OCI-LY7 (cell line): ENCODE data around the gene NBEA. TPM values are rescaled to one million over a fixed set of nuclear protein-coding genes. Genes with fewer than 3 reads are reported as not detected.

Experiments used
- BruUV-seq: library from RNA; stranded (reverse); fragments of 400-500 nt; replicated peaks from 2 replicates; lab custom pipeline; 2021; lab: Mats Ljungman, UMichigan
- CTCF ChIA-PET: fragments of 300-600 bp; sonication (Branson Sonifier 250); formaldehyde crosslinking; loops from one replicate; lab custom pipeline; 2022; ENCODE audit warnings: antibody characterized with exemption; ENCODE audit not compliant: unreplicated experiment; lab: Charles Lee
- POLR2A ChIA-PET: fragments of 300-600 bp; sonication (Branson Sonifier 250); formaldehyde crosslinking; loops from one replicate; lab custom pipeline; 2022; ENCODE audit warnings: antibody characterized with exemption; lab: Charles Lee
- DNase-seq: peaks from one replicate; pipeline ENCODE4 v3.0.0-alpha.2; 2015; ENCODE audit warnings: low spot score
- H2AFZ ChIP-seq: fragments of 200-600 bp; sonication (generic), shearing (Covaris generic); 2 replicates; pipeline ENCODE4 v1.6.1; 2014; ENCODE audit warnings: mild to moderate bottlenecking, antibody characterized with exemption, low read length, moderate library complexity
- H3K27ac ChIP-seq: fragments of 200-600 bp; sonication (generic); 2 replicates; pipeline ENCODE4 v1.5.1; 2014; ENCODE audit warnings: mixed run types, low read depth, mild to moderate bottlenecking, moderate library complexity, low read length, inconsistent platforms; ENCODE audit not compliant: poor library complexity, severe bottlenecking
- H3K36me3 ChIP-seq: fragments of 200-600 bp; sonication (generic); 2 replicates; pipeline ENCODE4 v1.6.1; 2014; ENCODE audit warnings: mild to moderate bottlenecking, antibody characterized with exemption, low read length, moderate library complexity, mixed read lengths; ENCODE audit not compliant: insufficient read depth
- H3K4me1 ChIP-seq: fragments of 200-600 bp; sonication (generic); 2 replicates; pipeline ENCODE4 v1.5.1; 2014; ENCODE audit warnings: mild to moderate bottlenecking, low read length; ENCODE audit not compliant: insufficient read depth, poor library complexity, severe bottlenecking
- H3K4me2 ChIP-seq: fragments of 200-600 bp; sonication (generic); 2 replicates; pipeline ENCODE4 v1.6.1; 2014; ENCODE audit warnings: mild to moderate bottlenecking, low read length
- H3K4me3 ChIP-seq: fragments of 200-600 bp; sonication (generic); 2 replicates; pipeline ENCODE4 v1.5.1; 2014; ENCODE audit warnings: mild to moderate bottlenecking, low read depth, low read length; ENCODE audit not compliant: poor library complexity, severe bottlenecking
- H3K79me2 ChIP-seq: fragments of 200-600 bp; sonication (generic); 2 replicates; pipeline ENCODE4 v1.6.1; 2016; ENCODE audit warnings: low read depth, mild to moderate bottlenecking, low read length, moderate library complexity, mixed read lengths; ENCODE audit not compliant: insufficient read depth
- H3K9me2 ChIP-seq: fragments of 200-600 bp; sonication (generic); 2 replicates; pipeline ENCODE4 v1.6.1; 2016; ENCODE audit warnings: mild to moderate bottlenecking, low read length, mixed read lengths; ENCODE audit not compliant: insufficient read depth
- H3K9me3 ChIP-seq: fragments of 200-600 bp; sonication (generic); 2 replicates; pipeline ENCODE4 v1.6.1; 2014; ENCODE audit warnings: mild to moderate bottlenecking, mixed run types, low read length, mixed read lengths
- H4K20me1 ChIP-seq: fragments of 200-600 bp; sonication (generic); 2 replicates; pipeline ENCODE4 v1.6.1; 2014; ENCODE audit warnings: mild to moderate bottlenecking, antibody characterized with exemption, low read length, moderate library complexity, mixed read lengths; ENCODE audit not compliant: insufficient read depth
- EZH2phosphoT487 ChIP-seq: fragments of 200-600 bp; sonication (generic); IDR thresholded peaks from 2 replicates; pipeline ENCODE4 v1.6.1; 2018; ENCODE audit warnings: low read depth, borderline replicate concordance, mild to moderate bottlenecking, mixed run types, antibody characterized with exemption, low read length, moderate library complexity, mixed read lengths
- intact Hi-C: fragments of 100-400 bp; cut with micrococcal nuclease; formaldehyde crosslinking; loops from one replicate; pipeline ENCODE4 v1.10.0; 2022; ENCODE audit not compliant: unreplicated experiment
- total RNA-seq, 2 experiments: library from RNA; depleted of rRNA in 1 of 2; stranded (reverse); fragments of >200 nt in 1 of 2; shearing (Covaris generic) in 1 of 2; gene quantifications; 2 replicates each; pipeline ENCODE4 v1.2.3, GENCODE V29; 2014 to 2022
- TF ChIP-seq, protein P1 (sequence below): fragments of 200-600 bp; sonication (generic); conservative IDR thresholded peaks from 2 replicates; pipeline ENCODE4 v1.5.1; 2014; ENCODE audit warnings: mild to moderate bottlenecking, antibody characterized with exemption, low read length, moderate library complexity, mixed read lengths

The NBEA gene
- total RNA-seq, 2 experiments from 2014 or later, result 3.6 to 11.0 TPM

DNA sequence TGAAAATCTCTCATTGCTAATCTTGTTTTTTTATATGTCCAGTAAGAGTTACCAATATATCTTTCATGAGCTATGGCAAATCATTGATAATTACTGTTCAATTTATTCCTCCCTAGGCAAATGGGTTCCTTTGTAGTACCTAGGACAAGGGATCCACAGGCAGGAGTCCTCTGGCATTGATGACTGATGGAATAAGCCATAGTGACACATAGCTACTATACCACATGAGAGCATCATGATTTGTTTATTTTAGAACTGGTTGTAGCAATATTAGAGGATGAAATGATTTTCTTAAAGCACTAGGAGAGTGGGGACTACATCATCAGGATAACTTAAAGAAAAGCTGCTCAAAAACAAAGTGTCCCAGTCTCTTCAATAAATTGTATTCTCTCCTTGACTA lies 556.2 kb downstream of the NBEA start:
- ChIA-PET POLR2A (interaction anchor here (0.7 kb wide), 1 partner anchor 12 kb away, joined by 3 read pairs; no protein-coding TSS in a partner anchor), CTCF (no interaction called here)
- TF ChIP-seq, protein P1, sequence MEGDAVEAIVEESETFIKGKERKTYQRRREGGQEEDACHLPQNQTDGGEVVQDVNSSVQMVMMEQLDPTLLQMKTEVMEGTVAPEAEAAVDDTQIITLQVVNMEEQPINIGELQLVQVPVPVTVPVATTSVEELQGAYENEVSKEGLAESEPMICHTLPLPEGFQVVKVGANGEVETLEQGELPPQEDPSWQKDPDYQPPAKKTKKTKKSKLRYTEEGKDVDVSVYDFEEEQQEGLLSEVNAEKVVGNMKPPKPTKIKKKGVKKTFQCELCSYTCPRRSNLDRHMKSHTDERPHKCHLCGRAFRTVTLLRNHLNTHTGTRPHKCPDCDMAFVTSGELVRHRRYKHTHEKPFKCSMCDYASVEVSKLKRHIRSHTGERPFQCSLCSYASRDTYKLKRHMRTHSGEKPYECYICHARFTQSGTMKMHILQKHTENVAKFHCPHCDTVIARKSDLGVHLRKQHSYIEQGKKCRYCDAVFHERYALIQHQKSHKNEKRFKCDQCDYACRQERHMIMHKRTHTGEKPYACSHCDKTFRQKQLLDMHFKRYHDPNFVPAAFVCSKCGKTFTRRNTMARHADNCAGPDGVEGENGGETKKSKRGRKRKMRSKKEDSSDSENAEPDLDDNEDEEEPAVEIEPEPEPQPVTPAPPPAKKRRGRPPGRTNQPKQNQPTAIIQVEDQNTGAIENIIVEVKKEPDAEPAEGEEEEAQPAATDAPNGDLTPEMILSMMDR, result no peak
- no peak for TF ChIP-seq EZH2phosphoT487
- H3K4me1 ChIP-seq, result no peaks in the 10 kb centered on the region
- no peak overlapping the region for H3K4me2 ChIP-seq
- BruUV-seq, result no TSS peak
- H4K20me1 ChIP-seq, result no peaks in the 10 kb centered on the region
- intact Hi-C loops, result no loop called here
- no peak overlapping the region for H3K4me3 ChIP-seq
- no peaks in the 10 kb centered on the region for H3K9me2 ChIP-seq
- H3K9me3 ChIP-seq, result no peaks in the 10 kb centered on the region
- no peak for DNase-seq
- H3K79me2 ChIP-seq, result no peaks in the 10 kb centered on the region
- H2AFZ ChIP-seq, result no peak overlapping the region
- H3K27ac ChIP-seq, result no peak overlapping the region
- H3K36me3 ChIP-seq, result no peaks in the 10 kb centered on the region

DNA sequence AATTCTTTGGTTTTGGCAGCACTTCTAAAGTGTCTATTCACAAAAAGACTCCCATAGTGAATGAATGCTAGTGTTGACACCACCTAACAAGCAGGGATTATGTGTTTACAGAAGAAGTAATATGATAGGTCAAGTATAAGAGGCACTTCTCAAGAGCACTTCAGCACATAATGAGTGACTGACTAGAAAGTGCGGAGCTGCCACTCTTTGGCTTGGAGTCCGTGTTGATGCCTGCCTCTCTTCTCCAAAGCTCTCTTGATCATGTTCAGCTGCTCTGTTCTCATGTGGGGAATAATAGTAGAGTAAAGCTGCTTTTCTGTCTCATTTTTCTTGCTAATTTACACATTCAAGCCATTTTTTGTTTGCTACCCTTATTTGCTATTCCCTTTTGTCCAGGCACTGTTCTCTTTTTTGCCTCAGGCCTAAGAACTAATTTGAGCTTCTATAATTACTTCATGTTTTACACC lies 557.2 kb downstream of the NBEA start:
- Histone ChIP-seq H2AFZ (no peak overlapping the region), H3K4me2 (no peak overlapping the region), H3K9me2 (no peaks in the 10 kb centered on the region), H3K4me3 (no peak overlapping the region), H3K9me3 (no peaks in the 10 kb centered on the region), H4K20me1 (no peaks in the 10 kb centered on the region), H3K79me2 (no peaks in the 10 kb centered on the region), H3K36me3 (no peaks in the 10 kb centered on the region), H3K4me1 (no peaks in the 10 kb centered on the region), H3K27ac (no peak overlapping the region)
- BruUV-seq, result no TSS peak
- TF ChIP-seq, protein P1, result no peak
- TF ChIP-seq EZH2phosphoT487, result no peak
- no peak for DNase-seq
- ChIA-PET POLR2A (interaction anchor here (1.1 to 1.2 kb wide), 2 partner anchors 10 to 11 kb away, joined by 3 read pairs; no protein-coding TSS in a partner anchor), CTCF (no interaction called here)
- intact Hi-C loops, result no loop called here

DNA sequence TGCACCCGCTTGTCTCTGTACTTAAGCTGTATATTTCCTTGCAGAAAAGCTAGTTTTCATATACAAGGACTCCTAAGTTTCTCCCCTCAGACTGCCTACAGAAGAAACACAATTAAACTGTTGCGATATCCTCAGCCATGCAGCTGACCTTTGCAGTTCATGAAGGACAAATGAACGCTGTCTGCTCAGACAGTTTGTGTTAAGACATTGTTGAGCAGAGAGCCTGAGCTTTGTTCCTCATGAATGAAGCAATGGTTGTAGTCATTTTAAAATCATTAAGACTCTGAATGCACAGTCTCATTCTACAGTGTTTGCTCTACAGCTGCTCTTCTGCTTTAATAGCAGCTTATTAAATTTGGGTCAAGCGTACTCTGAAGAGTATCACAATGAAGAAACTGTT lies 557.6 kb downstream of the NBEA start:
- no peaks in the 10 kb centered on the region for H3K79me2 ChIP-seq
- H3K4me3 ChIP-seq, result no peak overlapping the region
- TF ChIP-seq EZH2phosphoT487, result no peak
- TF ChIP-seq, protein P1, result no peak
- no TSS peak for BruUV-seq
- ChIA-PET CTCF (no interaction called here), POLR2A (interaction anchor here (1.1 to 1.2 kb wide), 2 partner anchors 10 kb away, joined by 3 read pairs; no protein-coding TSS in a partner anchor)
- H3K4me1 ChIP-seq, result no peaks in the 10 kb centered on the region
- H3K9me2 ChIP-seq, result no peaks in the 10 kb centered on the region
- no peaks in the 10 kb centered on the region for H3K36me3 ChIP-seq
- H3K4me2 ChIP-seq, result no peak overlapping the region
- intact Hi-C loops, result no loop called here
- H2AFZ ChIP-seq, result no peak overlapping the region
- DNase-seq, result no peak
- no peak overlapping the region for H3K27ac ChIP-seq
- H4K20me1 ChIP-seq, result no peaks in the 10 kb centered on the region
- H3K9me3 ChIP-seq, result no peaks in the 10 kb centered on the region
